GM19240 (cell line): ENCODE results near the gene VASH2.

Source experiments
- DNase-seq: peaks from one replicate; pipeline ENCODE4 v3.0.0; 2011; ENCODE audit warnings: low spot score; ENCODE audit not compliant: insufficient read length

Gene VASH2

GRCh38 chr1:213034713-213035112, 84.4 kb downstream of the VASH2 start:
- no peak for DNase-seq

DNA sequence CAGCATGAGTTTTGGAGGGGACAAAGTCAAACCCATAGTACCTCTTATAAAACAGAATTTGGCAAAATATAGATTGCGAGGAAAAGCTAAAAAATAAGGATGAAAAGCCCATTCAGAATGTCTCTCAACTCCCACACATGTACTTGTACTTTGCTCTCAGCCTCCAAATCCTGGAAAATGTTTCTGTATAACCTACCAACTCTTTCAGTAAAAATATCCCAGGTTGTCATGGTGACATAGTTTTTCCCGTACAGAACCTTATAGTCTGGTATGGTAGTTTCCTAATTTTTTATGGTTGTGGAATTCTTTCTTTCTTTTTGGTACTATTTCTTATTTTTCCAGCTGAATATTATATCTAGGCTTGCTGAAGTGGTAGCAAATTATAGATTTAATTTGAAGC, 85.2 kb downstream of the VASH2 start:
- DNase-seq = no peak
